ENCODE data around the gene RAPGEF2. TPM values are rescaled to one million over a fixed set of nuclear protein-coding genes. Genes with fewer than 3 reads are reported as not detected.

RAPGEF2 gene
- polyA plus RNA-seq, 1 donor (not counting 4 experiments of a cell fraction or from before 2014, with no cell fraction given): 23.8 TPM

DNA sequence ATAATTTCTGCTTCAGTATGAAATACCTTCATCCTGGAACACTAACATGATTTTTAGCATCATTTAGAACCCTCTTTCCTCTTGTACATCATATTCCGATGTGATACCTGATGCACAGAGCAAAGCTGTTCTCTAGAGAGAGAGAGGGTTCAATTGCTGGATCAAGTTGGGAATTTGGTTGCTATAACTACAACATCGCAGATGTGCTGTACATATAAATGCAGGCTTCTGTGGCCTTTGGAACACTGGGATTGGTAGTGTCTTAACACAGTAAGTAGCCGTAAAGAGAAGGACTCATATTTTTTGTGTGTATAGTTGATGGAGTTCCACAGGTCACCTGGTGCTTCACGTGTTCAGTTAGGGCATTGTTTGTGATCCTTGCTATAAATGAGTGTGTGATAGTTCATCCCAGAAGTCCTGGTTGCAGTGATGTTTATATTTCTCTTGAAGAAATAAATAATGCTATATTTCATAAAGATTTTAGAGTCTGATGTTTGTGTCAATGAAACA lies 119.2 kb downstream of the RAPGEF2 start:
- dilution Hi-C loops (cut with MboI; ENCODE audit: extremely low pct_ligation_motif_present, low sequenced_read_pairs): no loop called here
- H2AFZ ChIP-seq (ENCODE audit: control insufficient read depth, low read length): no peak overlapping the region
- H3K4me1 ChIP-seq (ENCODE audit: control insufficient read depth, extremely low read depth, insufficient read depth, low read length): peaks cover 6% of the 10 kb centered on the region
- H3K4me3 ChIP-seq (ENCODE audit: control insufficient read depth in 2 of 3, extremely low read depth in 1 of 3, insufficient read depth in 2 of 3, low read depth in 1 of 3, low read length in 3 of 3): no peak overlapping the region
- no peak overlapping the region for H3K27ac ChIP-seq (ENCODE audit: control insufficient read depth, insufficient read depth, low read length)
- no peaks in the 10 kb centered on the region for H4K20me1 ChIP-seq (ENCODE audit: control insufficient read depth, extremely low read depth, insufficient read depth, low read length)
- no peaks in the 10 kb centered on the region for H3K27me3 ChIP-seq (ENCODE audit: control insufficient read depth, extremely low read depth, insufficient read depth, low read length)
- TF ChIP-seq CTCF (optimal IDR thresholded peaks at IDR 0.05 in 1 of 3, IDR thresholded peaks at IDR 0.05 in 1 of 3, conservative IDR thresholded peaks at IDR 0.05 in 1 of 3; ENCODE audit: extremely low read depth in 1 of 3, insufficient read depth in 2 of 3, low read length in 3 of 3): no peak
- H3K9me3 ChIP-seq (ENCODE audit: control insufficient read depth, low read depth, low read length): no peaks in the 10 kb centered on the region
- H3K4me2 ChIP-seq (ENCODE audit: control insufficient read depth, extremely low read depth, insufficient read depth, low read depth, low read length): no peak overlapping the region
- no peak overlapping the region for H3K9ac ChIP-seq (ENCODE audit: control insufficient read depth, extremely low read depth, insufficient read depth, low read length)
- no peaks in the 10 kb centered on the region for H3K9me1 ChIP-seq (ENCODE audit: control insufficient read depth, extremely low read depth, insufficient read depth, low read length)
- H3K36me3 ChIP-seq (ENCODE audit: control insufficient read depth in 2 of 2, extremely low read depth in 1 of 2, insufficient read depth in 2 of 2, low read length in 2 of 2): no peaks in the 10 kb centered on the region
- H3K79me2 ChIP-seq (ENCODE audit: control insufficient read depth, insufficient read depth, low read length): peaks cover 23% of the 10 kb centered on the region
- FAIRE-seq: peak; percentile 51
- DNase-seq (ENCODE audit: low read depth, low spot score): no peak

GRCh38 chr4:159224408-159224807 lies 121.5 kb downstream of the RAPGEF2 start:
- TF ChIP-seq CTCF (optimal IDR thresholded peaks at IDR 0.05 in 1 of 3, IDR thresholded peaks at IDR 0.05 in 1 of 3, conservative IDR thresholded peaks at IDR 0.05 in 1 of 3; ENCODE audit: extremely low read depth in 1 of 3, insufficient read depth in 2 of 3, low read length in 3 of 3) (no peak), EZH2 (IDR thresholded peaks at IDR 0.05; ENCODE audit: low read length) (no peak)
- Histone ChIP-seq H3K9me1 (ENCODE audit: control insufficient read depth, extremely low read depth, insufficient read depth, low read length) (no peaks in the 10 kb centered on the region), H3K4me2 (ENCODE audit: control insufficient read depth, extremely low read depth, insufficient read depth, low read depth, low read length) (no peak overlapping the region), H4K20me1 (ENCODE audit: control insufficient read depth, extremely low read depth, insufficient read depth, low read length) (no peaks in the 10 kb centered on the region), H3K9ac (ENCODE audit: control insufficient read depth, extremely low read depth, insufficient read depth, low read length) (no peak overlapping the region), H3K27ac (ENCODE audit: control insufficient read depth, insufficient read depth, low read length) (no peak overlapping the region), H3K4me3 (ENCODE audit: control insufficient read depth in 2 of 3, extremely low read depth in 1 of 3, insufficient read depth in 2 of 3, low read depth in 1 of 3, low read length in 3 of 3) (no peak overlapping the region), H2AFZ (ENCODE audit: control insufficient read depth, low read length) (no peak overlapping the region), H3K36me3 (ENCODE audit: control insufficient read depth in 2 of 2, extremely low read depth in 1 of 2, insufficient read depth in 2 of 2, low read length in 2 of 2) (no peaks in the 10 kb centered on the region), H3K4me1 (ENCODE audit: control insufficient read depth, extremely low read depth, insufficient read depth, low read length) (peaks cover 19% of the 10 kb centered on the region), H3K9me3 (ENCODE audit: control insufficient read depth, low read depth, low read length) (no peaks in the 10 kb centered on the region), H3K79me2 (ENCODE audit: control insufficient read depth, insufficient read depth, low read length) (peaks cover 26% of the 10 kb centered on the region), H3K27me3 (ENCODE audit: control insufficient read depth, extremely low read depth, insufficient read depth, low read length) (no peaks in the 10 kb centered on the region)
- dilution Hi-C loops (cut with MboI; ENCODE audit: extremely low pct_ligation_motif_present, low sequenced_read_pairs): no loop called here
- DNase-seq (ENCODE audit: low read depth, low spot score): no peak
- FAIRE-seq: no peak

Measured in keratinocyte (primary cell).